ENCODE data around the gene PLCE1. TPM values are rescaled to one million over a fixed set of nuclear protein-coding genes. Genes with fewer than 3 reads are reported as not detected.
"Not testable (repeated sequence)": the region's sequence is repeated elsewhere in the genome, so short reads cannot be mapped to it uniquely, and the experiment has no call there.

PLCE1 gene
- total RNA-seq (2014; rRNA removed; shearing (Covaris generic)): 1.4 and 2.1 TPM in 2 replicates

GRCh38 chr10:93993782-93994437 is at the start of gene PLCE1:
Gene PLCE1 (plus strand): TSS chr10:93993931. CDS start chr10:94031047, 37,116 bp downstream.
- peak; percentile 71 for DNase-seq (ENCODE audit: low spot score)

GRCh38 chr10:93945819-93946218 is 47.9 kb upstream of the PLCE1 start:
- no peak for DNase-seq (ENCODE audit: low spot score)

DNA sequence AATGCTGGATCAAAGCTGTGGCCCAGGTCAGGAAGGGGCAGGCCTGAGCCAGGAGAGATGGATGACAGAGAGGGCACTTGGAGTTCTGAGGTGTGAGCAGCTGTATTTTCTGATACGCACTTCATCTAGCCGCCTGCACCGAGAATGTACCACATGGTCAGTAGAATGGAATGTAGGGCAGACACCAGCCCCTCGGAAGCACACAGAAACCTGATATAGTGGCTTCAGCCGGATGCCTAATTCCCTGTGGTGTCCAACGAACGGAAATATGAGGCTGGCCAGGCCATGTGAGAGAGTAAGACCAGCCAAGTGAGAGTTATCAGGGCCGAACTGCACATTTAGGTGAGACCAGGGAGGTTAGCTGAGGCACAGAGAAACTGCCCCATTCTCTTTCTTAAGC is 46.7 kb upstream of the PLCE1 start:
- DNase-seq (ENCODE audit: low spot score): no peak

- DNase-seq (ENCODE audit: low spot score): no peak
Observed at GRCh38 chr10:93947524-93947923, 46.2 kb upstream of the PLCE1 start.

DNA sequence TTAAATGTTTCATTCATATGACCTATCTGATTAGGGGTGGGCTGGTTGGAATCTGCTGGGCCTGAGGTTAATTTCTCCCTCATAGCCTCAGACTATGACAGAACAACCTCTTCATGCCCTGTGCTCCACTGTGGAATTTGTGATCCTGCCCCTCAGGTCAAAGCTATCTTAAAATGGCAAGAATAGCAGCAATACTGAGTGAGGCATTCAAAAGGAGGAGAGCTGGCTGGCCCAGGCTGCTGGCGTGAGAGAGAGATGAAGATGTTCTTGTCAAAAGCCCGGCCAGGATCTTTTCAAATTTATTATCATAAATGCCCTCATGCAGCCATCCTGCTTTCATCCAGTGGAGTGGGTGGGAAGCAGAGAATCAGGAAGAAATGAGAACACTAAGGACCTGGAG is 41.8 kb upstream of the PLCE1 start:
- no peak for DNase-seq (ENCODE audit: low spot score)

- DNase-seq (ENCODE audit: low spot score): no peak
Observed at GRCh38 chr10:93954299-93954698, 39.4 kb upstream of the PLCE1 start.

DNA sequence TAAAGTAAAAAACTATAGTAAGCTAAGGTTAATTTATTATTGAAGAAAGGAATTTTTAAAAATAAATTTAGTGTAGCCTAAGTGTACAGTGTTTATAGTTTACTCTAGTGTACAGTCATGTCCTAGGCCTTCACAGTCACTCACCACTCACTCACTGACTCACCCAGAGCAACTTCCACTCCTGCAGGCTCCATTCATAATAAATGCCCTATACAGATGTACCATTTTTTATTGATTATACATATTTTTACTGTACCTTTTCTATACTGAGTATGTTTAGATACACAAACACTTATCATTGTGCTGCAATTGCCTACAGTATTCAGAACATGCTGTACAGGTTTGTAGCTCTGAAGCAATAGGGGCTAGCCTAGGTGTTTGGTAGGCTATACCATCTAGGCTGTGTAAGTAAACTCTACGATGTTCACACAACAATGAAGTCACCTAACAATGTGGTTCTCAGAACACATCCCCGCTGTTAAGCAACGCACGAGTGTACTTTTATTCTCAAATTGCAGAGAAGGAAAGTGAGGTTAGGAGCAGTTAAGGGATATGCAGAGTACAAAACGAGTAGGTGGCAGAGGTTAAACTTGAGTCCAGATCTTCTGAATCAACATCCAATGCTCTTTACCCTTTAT is 38.9 kb upstream of the PLCE1 start:
- no peak for DNase-seq (ENCODE audit: low spot score)

- DNase-seq (ENCODE audit: low spot score): no peak
Observed at GRCh38 chr10:93958834-93959233, 34.9 kb upstream of the PLCE1 start.

- not testable (repeated sequence) for DNase-seq (ENCODE audit: low spot score)
Observed at GRCh38 chr10:93960988-93961387, 32.7 kb upstream of the PLCE1 start.

DNA sequence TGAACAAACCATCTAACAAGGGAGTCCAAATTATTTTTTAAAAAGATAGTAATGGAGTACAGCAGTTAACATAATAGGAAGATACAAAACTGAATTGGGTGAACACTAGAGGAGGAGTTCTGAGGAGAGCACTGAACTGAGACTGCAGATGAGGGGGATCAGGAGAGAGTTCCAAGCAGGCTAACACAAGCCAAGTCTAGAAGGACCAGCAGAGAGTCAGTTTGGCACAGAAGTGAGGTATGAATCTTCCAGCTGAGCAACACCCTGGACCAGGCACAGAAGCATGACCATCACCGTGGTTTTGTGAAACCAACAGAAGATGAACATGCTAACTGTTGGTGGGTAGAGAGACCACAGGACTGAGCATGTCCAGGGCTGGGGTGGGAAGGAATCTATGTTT is 30.8 kb upstream of the PLCE1 start:
- DNase-seq (ENCODE audit: low spot score): no peak

- DNase-seq (ENCODE audit: low spot score): no peak
Observed at GRCh38 chr10:93963434-93963833, 30.3 kb upstream of the PLCE1 start.

DNA sequence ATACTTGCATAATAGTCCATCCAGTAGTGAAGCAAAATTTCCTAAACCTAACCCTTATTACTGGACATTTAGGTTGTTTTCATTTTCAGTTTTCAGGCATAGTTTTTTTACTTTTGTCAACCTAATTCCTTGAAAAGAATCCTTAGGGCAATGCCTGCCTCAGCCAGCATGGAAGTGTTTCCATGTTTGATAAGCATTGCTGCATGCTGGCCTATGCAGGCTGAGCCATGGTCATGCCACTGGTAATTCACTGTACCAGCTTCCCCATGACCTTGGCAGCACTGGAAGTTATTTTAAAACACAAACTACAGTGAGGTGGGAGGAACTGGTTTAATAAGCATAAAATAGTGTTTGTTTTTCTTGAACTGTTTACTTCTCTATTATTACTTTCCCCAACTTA is 27.8 kb upstream of the PLCE1 start:
- no peak for DNase-seq (ENCODE audit: low spot score)

DNA sequence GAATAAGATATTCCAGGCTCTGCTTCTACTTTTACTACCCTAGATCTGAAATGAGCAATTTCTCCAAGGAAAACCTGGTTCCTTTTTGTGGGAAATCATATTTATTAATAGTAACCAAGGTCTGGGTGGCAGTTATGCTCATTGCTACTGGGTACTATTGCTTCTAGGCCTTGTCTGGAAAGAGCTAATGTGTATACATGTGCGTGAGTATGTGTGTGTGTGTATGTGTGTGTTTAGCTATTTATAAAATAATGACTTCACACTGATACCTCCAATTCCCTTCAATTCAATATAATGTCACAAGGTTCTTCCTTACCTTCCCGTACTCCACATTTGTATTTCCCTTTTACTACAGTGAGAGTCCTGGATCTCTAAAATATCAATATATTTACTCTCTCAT is 26.0 kb upstream of the PLCE1 start:
- no peak for DNase-seq (ENCODE audit: low spot score)

GRCh38 chr10:93968540-93968945 is 25.2 kb upstream of the PLCE1 start:
- DNase-seq (ENCODE audit: low spot score): no peak

GRCh38 chr10:93970433-93971010 is 23.2 kb upstream of the PLCE1 start:
- DNase-seq (ENCODE audit: low spot score): not testable (repeated sequence)

- DNase-seq (ENCODE audit: low spot score): no peak
Observed at GRCh38 chr10:93973748-93974445, 19.8 kb upstream of the PLCE1 start.

- no peak for DNase-seq (ENCODE audit: low spot score)
Observed at GRCh38 chr10:93977442-93977841, 16.3 kb upstream of the PLCE1 start.

GRCh38 chr10:93980486-93980885 is 13.2 kb upstream of the PLCE1 start:
- DNase-seq (ENCODE audit: low spot score): no peak

GRCh38 chr10:93991114-93991513 is 2.6 kb upstream of the PLCE1 start:
- DNase-seq (ENCODE audit: low spot score): no peak

DNA sequence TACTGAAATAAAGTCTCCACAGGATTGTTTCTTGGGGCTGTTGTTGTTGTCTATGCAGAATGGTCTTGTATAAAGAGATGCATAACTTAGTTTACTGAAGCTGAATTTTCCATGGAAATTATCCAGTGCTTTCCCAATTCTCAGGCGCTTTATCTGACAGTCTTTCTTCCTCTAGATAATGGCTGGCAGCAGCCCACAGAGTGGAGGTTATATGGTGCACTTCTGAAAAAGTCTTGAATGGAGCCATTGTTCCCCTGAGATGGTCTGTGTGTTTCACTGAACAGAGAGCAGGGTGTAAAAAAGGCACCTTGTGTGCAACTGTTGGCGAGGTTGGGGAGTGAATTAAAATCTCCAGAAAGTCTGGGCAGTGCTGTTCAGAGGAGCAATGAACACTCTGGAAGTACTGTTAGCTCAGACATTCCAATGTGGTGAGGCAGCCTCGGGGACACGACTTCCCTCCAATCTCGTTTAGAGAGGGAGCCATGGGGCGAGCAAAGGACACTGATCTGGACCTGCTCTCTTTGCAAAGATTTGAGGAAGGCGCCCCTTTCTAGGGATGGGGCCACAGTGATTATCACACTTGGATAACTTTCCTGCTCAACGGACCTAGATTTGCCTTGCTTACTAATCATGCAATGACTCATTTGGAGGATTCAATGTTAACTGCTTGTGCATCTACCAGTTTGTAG is 2.0 kb upstream of the PLCE1 start:
- DNase-seq (ENCODE audit: low spot score): peak; percentile 66

GRCh38 chr10:93992400-93993030 is 1.2 kb upstream of the PLCE1 start:
- DNase-seq (ENCODE audit: low spot score): peak; percentile 48
